Stimulated activated CD8-positive, alpha-beta memory T cell treated with anti-CD3 and anti-CD28 coated beads, Interleukin-4, amount 100 ng/mL, for 48 hours (primary cell): ENCODE results near the gene FHIT.
"Not testable (repeated sequence)": the region's sequence is repeated elsewhere in the genome, so short reads cannot be mapped to it uniquely, and the experiment has no call there.

ENCODE experiments used
- DNase-seq: peaks from one replicate; pipeline ENCODE4 v3.0.0-alpha.2; 2020

Gene FHIT

GRCh38 chr3:59940718-59941117 lies 1310.5 kb downstream of the FHIT start:
- DNase-seq = no peak

- DNase-seq = no peak
These were observed 1311.3 kb downstream of the FHIT start for GRCh38 chr3:59939826-59940426.

GRCh38 chr3:59938828-59939227 lies 1312.4 kb downstream of the FHIT start:
- DNase-seq = no peak

- no peak for DNase-seq
These were observed 1314.1 kb downstream of the FHIT start for GRCh38 chr3:59937201-59937600.

GRCh38 chr3:59936472-59936871 lies 1314.8 kb downstream of the FHIT start:
- DNase-seq = no peak

- no peak for DNase-seq
These were observed 1316.2 kb downstream of the FHIT start for GRCh38 chr3:59935025-59935424.

- not testable (repeated sequence) for DNase-seq
These were observed 1316.7 kb downstream of the FHIT start for GRCh38 chr3:59934560-59934959.

GRCh38 chr3:59930170-59930569 lies 1321.1 kb downstream of the FHIT start:
- no peak for DNase-seq

- no peak for DNase-seq
These were observed 1324.2 kb downstream of the FHIT start for GRCh38 chr3:59927056-59927455.

GRCh38 chr3:59925946-59926345 lies 1325.3 kb downstream of the FHIT start:
- DNase-seq = no peak

GRCh38 chr3:59922192-59922591 lies 1329.1 kb downstream of the FHIT start:
- DNase-seq = no peak

GRCh38 chr3:59920822-59921221 lies 1330.4 kb downstream of the FHIT start:
- no peak for DNase-seq

- no peak for DNase-seq
These were observed 1331.7 kb downstream of the FHIT start for GRCh38 chr3:59919586-59919985.

- DNase-seq = no peak
These were observed 1337.0 kb downstream of the FHIT start for GRCh38 chr3:59914251-59914650.

- no peak for DNase-seq
These were observed 1337.6 kb downstream of the FHIT start for GRCh38 chr3:59913645-59914044.

GRCh38 chr3:59908701-59909100 lies 1342.6 kb downstream of the FHIT start:
- no peak for DNase-seq

GRCh38 chr3:59908280-59908679 lies 1343.0 kb downstream of the FHIT start:
- DNase-seq = no peak

GRCh38 chr3:59904296-59904695 lies 1347.0 kb downstream of the FHIT start:
- DNase-seq = no peak

- DNase-seq = no peak
These were observed 1352.2 kb downstream of the FHIT start for GRCh38 chr3:59899061-59899460.

GRCh38 chr3:59895972-59896371 lies 1355.3 kb downstream of the FHIT start:
- DNase-seq = no peak

GRCh38 chr3:59894425-59895121 lies 1356.7 kb downstream of the FHIT start:
- no peak for DNase-seq

GRCh38 chr3:59890639-59891038 lies 1360.6 kb downstream of the FHIT start:
- DNase-seq = no peak

GRCh38 chr3:59886790-59887189 lies 1364.5 kb downstream of the FHIT start:
- DNase-seq = no peak

- no peak for DNase-seq
These were observed 1365.3 kb downstream of the FHIT start for GRCh38 chr3:59885899-59886400.

- no peak for DNase-seq
These were observed 1366.2 kb downstream of the FHIT start for GRCh38 chr3:59885101-59885500.
